Astrocyte of the cerebellum (primary cell): ENCODE measurements around the gene TM4SF1.

Experiments used
- DNase-seq: peaks from one replicate; pipeline ENCODE4 v3.0.0-alpha.2; 2011; ENCODE audit warnings: low read depth
- H3K4me3 ChIP-seq: 2 replicates; pipeline ENCODE4 v1.5.1; 2011; ENCODE audit warnings: mild to moderate bottlenecking, low read depth, low read length, moderate library complexity
- CTCF ChIP-seq: IDR thresholded peaks from 2 replicates; pipeline ENCODE4 v1.5.1; 2012; ENCODE audit warnings: low read length, low read depth, moderate library complexity, mild to moderate bottlenecking; ENCODE audit errors: missing control alignments
- in situ Hi-C: cut with HindIII; loops from 2 replicates; pipeline ENCODE4 v1.10.0; 2017; ENCODE audit warnings: low sequenced_read_pairs

Gene TM4SF1

GRCh38 chr3:149356630-149357029 is 20.8 kb downstream of the TM4SF1 start:
- no peak overlapping the region for H3K4me3 ChIP-seq
- TF ChIP-seq CTCF: no peak
- in situ Hi-C loops: no loop called here
- no peak for DNase-seq

DNA sequence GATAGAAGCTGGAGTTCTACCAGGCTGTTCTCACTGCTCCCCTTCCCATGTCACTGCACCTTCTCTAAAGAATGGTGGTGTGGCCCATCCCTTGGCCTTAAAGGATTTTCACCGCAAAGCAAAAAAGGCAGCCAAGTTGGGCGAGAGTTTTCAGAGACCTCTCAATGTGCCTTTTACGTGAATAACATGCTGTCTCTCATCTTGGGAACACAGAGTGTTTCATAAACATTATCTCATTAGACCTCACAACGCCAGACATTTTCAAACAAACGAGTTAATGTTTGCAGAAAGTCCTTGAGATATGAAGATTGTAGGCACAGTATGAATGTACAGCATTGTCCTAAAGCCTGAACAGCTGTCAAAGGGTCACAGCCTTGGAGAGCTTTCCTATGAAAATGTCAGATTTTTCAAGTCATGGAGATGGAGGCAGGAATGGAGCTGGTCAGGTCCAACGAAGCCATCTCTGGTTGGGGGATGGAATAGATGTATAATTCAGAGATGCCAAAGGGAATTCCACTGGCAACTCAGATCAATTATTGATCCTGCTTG is 21.3 kb downstream of the TM4SF1 start:
- no peak for DNase-seq
- in situ Hi-C loops: no loop called here
- no peak for TF ChIP-seq CTCF
- H3K4me3 ChIP-seq: no peak overlapping the region

DNA sequence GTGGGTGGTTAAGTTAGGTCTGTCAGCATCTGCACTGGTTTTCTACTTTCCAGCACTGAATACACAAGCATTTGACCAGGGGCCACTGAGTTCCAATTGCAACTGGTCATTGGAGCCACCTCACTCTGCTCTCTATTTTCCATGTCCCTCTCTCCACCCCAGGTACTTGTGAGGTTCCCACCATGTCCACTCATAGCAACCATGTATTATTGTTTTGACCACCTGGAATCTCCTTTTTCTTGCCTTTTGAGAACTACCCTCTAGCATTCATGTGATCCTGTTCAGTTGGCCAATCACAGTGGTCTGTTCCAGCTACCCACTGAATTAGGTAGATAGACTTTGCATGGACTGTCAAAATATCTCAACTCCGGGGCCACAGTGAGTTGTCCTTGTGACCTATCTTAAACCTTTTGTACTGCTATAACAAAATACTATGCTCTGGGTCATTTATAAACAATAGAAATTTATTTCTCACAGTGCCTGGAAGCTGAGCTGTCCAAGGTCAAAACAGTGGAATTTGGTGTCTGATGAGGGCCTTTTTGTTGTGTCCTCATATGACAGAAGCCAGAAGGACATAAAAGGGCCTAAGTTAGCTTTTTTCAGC is 23.8 kb downstream of the TM4SF1 start:
- TF ChIP-seq CTCF: no peak
- no peak overlapping the region for H3K4me3 ChIP-seq
- DNase-seq: no peak
- in situ Hi-C loops: no loop called here

DNA sequence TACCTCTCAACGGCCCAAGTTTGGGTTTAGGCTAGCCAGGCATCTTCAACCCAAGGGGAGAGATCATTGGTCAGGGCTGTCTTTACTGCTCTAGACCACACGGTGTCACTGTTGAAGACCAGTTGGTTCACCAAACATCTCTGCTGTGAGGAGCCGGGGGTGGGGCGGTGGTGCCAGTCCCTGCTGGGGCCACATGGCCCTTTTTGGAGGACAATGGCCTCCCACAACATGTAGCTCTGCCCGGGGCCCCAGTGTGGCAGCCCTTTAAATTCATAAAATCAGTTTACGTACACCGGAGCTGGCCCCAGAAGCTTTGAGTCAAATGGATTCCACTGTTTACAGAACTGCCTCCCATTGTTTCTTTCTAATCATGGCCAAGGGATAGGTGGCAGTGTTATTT is 24.9 kb downstream of the TM4SF1 start:
- no peak for DNase-seq

GRCh38 chr3:149343951-149344350 is 33.5 kb downstream of the TM4SF1 start:
- in situ Hi-C loops: no loop called here
- DNase-seq: no peak
- H3K4me3 ChIP-seq: no peak overlapping the region
- TF ChIP-seq CTCF: no peak

More for the DNA sequence above, 24.9 kb downstream of the TM4SF1 start:
- in situ Hi-C loops: no loop called here
- H3K4me3 ChIP-seq: no peak overlapping the region
- peak; percentile 72 for TF ChIP-seq CTCF

- peak; percentile 79 for DNase-seq
- H3K4me3 ChIP-seq: no peak overlapping the region
- no peak for TF ChIP-seq CTCF
- in situ Hi-C loops: no loop called here
Observed at GRCh38 chr3:149342413-149343380, 34.8 kb downstream of the TM4SF1 start.
